HK-2 (cell line): Measurements from ENCODE around the gene GNAS-AS1.

ENCODE experiments used
- DNase-seq: peaks from one replicate; pipeline ENCODE4 v3.0.0-alpha.2; 2018; ENCODE audit not compliant: unreplicated experiment

The GNAS-AS1 gene

GRCh38 chr20:58863044-58863790, 12.5 kb upstream of the GNAS-AS1 start:
- no peak for DNase-seq

- DNase-seq: no peak
Observed at GRCh38 chr20:58855506-58856389, 5.0 kb upstream of the GNAS-AS1 start.

- no peak for DNase-seq
Observed at GRCh38 chr20:58854638-58855471, 4.2 kb upstream of the GNAS-AS1 start.

- no peak for DNase-seq
Observed at GRCh38 chr20:58853976-58854637, 3.4 kb upstream of the GNAS-AS1 start.

- no peak for DNase-seq
Observed at GRCh38 chr20:58853466-58853865, 2.8 kb upstream of the GNAS-AS1 start.

- peak; percentile 66 for DNase-seq
Observed at GRCh38 chr20:58852543-58853271, 2.0 kb upstream of the GNAS-AS1 start, which contains the start of gene GNAS. TSS of gene GNAS (plus strand) at chr20:58852716.

GRCh38 chr20:58851969-58852458, 1.3 kb upstream of the GNAS-AS1 start:
- DNase-seq: no peak

GRCh38 chr20:58851221-58851968, 693 bp upstream of the GNAS-AS1 start:
- DNase-seq: no peak

GRCh38 chr20:58847463-58847862, 3.2 kb downstream of the GNAS-AS1 start:
- DNase-seq: no peak

- DNase-seq: no peak
Observed at GRCh38 chr20:58845706-58846105, 5.0 kb downstream of the GNAS-AS1 start.

- DNase-seq: no peak
Observed at GRCh38 chr20:58843128-58843556, 7.6 kb downstream of the GNAS-AS1 start.

- DNase-seq: no peak
Observed at GRCh38 chr20:58842276-58842675, 8.4 kb downstream of the GNAS-AS1 start.

GRCh38 chr20:58841539-58842264, 9.0 kb downstream of the GNAS-AS1 start:
- no peak for DNase-seq

- DNase-seq: no peak
Observed at GRCh38 chr20:58840816-58841538, 9.7 kb downstream of the GNAS-AS1 start.

- DNase-seq: no peak
Observed at GRCh38 chr20:58839991-58840747, 10.5 kb downstream of the GNAS-AS1 start.

GRCh38 chr20:58839474-58839874, 11.2 kb downstream of the GNAS-AS1 start:
- peak; percentile 61 for DNase-seq

- DNase-seq: no peak
Observed at GRCh38 chr20:58838174-58838573, 12.5 kb downstream of the GNAS-AS1 start.

- no peak for DNase-seq
Observed at GRCh38 chr20:58837717-58838116, 13.0 kb downstream of the GNAS-AS1 start.
